ENCODE data around the gene STX1B.
A peak's percentile ranks its signal among the peaks of the same experiment; 100 is the strongest.

Gene STX1B

DNA sequence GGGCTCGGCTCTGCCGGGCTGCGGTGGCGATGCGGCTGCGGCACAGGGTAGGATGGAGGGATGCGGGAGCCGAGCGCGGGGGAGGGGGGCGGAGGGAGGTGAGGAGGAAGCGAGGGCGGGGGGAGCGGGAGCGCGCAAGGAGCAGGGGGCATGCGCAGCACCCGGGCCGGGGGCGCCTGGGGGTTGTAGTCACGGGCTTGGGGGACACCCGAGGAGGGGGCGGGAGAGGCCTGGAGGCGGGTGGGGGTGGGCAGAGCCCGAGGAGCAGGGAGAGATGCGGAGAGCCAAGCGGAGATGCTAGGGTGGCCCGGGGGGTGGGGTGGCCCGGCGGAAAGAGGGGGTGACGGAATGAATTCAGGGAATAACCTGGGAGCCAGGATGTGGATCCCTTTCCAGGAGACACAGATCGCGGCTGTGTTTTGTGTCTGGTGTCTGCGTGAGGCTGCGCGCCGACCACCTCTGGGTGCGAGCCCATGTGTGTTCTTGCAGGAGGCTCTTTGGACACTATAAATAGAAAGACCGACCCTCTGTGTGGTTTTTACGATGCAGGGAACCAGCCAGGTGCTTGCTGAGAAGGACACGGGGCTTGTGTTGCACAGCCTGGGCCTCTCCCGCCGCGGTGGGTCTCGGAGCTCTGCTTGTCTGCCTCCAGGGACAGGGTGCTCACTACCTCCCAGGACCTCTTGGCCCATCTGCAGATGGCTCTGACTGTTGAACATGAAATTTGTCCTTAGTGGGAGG, at the start of gene STX1B:
TSS of gene STX1B (minus strand) at position 54 of the 741 bp plus-strand sequence. CDS start 242 bp downstream, outside the sequence.
- Mint-ChIP-seq H3K4me1 (peaks cover 11 to 19% of the 10 kb centered on the region in 2 donors), H3K27me3 (peaks cover 36 to 68% of the 10 kb centered on the region in 2 donors), H3K27ac (peak within 1 kb of the TSS; percentile 20), H3K36me3 (no peaks in the 10 kb centered on the region), H3K4me3 (peak within 1 kb of the TSS; percentile 27 to 62), H3K9me3 (peaks cover 0 to 1% of the 10 kb centered on the region in 2 donors)
- ATAC-seq (replicated peaks), result peak; percentile 16 to 19
- no peak for DNase-seq

DNA sequence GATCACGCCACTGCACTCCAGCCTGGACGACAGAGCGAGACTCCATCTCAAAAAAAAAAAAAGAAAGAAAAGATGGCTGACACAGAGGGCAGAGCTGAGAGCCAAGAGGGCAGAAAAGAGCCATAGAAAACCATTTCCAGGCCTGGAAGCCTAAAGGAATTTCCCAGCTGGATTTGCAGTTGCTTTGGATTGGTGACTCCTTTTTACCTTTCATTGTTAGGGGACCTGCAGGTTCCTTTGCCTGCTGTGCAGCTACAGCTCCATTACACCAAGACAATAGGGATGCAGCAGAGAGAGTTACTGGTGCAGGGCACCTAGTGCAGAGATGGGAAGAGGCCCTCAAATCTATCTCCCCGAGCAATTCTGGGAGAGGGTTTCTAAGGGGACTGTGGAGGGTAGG, 45.2 kb upstream of the STX1B start:
- ATAC-seq (replicated peaks) (no peak), DNase-seq (no peak)
- no peak overlapping the region for H3K27ac Mint-ChIP-seq
- no peaks in the 10 kb centered on the region for H3K27me3 Mint-ChIP-seq
- H3K4me1 Mint-ChIP-seq, result peaks cover 0 to 1% of the 10 kb centered on the region in 2 donors
- H3K4me3 Mint-ChIP-seq, result no peak overlapping the region
- H3K9me3 Mint-ChIP-seq, result no peaks in the 10 kb centered on the region
- H3K36me3 Mint-ChIP-seq, result peaks cover 11 to 26% of the 10 kb centered on the region in 2 donors

DNA sequence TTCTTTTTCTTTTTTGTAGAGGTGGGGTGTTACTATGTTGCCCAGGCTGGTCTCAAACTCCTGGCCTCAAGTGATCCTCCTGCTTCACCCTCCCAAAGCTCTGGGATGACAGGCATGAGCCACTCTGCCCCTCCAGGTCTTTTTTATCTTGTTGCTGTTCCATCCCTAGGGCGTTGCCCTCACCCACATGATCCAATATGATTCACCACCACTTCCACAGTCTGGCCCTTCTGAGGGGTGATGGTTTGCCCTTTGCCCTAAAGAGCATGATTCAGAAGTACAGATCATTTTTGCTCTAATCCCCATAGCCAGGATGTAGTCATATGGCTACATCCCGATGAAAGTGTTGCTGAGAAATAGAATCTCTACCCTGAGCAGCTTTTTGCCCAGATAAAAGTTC, 41.7 kb upstream of the STX1B start:
- Mint-ChIP-seq H3K9me3 (no peaks in the 10 kb centered on the region), H3K4me3 (no peak overlapping the region), H3K27me3 (no peaks in the 10 kb centered on the region), H3K36me3 (peaks cover 4 to 13% of the 10 kb centered on the region in 2 donors), H3K27ac (no peak overlapping the region), H3K4me1 (peaks cover 0 to 4% of the 10 kb centered on the region in 2 donors)
- no peak for DNase-seq
- peak; percentile 36 to 42 for ATAC-seq (replicated peaks)

DNA sequence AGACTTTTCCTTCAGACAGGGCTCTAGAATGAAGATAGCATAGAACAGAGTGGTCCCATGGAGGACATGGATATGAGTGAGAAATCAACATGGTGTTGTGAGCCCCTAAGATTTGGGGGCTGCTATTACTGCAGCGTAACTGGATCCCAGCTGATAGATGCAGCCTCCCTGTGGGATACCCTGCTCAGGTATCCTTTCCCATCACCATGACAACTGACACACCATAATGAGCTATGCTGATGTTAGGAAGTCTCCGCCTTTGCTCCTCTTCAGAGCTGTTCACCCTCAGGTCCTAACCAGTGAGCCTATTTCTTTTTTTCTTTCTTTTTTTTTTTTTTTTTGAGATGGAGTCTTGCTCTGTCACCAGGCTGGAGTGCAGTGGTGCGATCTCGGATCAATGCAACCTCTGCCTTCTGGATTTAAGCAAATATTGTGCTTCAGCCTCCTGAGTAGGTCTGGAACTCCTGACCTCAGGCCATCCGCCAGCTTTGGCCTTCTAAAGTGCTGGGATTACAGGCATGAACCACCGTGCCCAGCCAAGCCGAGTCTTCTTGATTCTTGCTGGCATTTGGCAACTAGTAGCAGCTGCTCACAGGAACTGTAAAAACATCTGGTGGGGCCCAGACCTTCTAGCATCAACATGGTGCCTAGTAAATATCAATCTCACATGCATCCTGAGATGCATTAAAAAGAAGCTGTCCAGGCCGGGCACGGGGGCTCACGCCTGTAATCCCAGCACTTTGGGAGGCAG, 40.0 kb upstream of the STX1B start:
- no peak for ATAC-seq (replicated peaks)
- peaks cover 0 to 4% of the 10 kb centered on the region in 2 donors for H3K4me1 Mint-ChIP-seq
- no peaks in the 10 kb centered on the region for H3K27me3 Mint-ChIP-seq
- H3K4me3 Mint-ChIP-seq, result no peak overlapping the region
- H3K27ac Mint-ChIP-seq, result no peak overlapping the region
- no peaks in the 10 kb centered on the region for H3K9me3 Mint-ChIP-seq
- DNase-seq, result no peak
- no peaks in the 10 kb centered on the region for H3K36me3 Mint-ChIP-seq

DNA sequence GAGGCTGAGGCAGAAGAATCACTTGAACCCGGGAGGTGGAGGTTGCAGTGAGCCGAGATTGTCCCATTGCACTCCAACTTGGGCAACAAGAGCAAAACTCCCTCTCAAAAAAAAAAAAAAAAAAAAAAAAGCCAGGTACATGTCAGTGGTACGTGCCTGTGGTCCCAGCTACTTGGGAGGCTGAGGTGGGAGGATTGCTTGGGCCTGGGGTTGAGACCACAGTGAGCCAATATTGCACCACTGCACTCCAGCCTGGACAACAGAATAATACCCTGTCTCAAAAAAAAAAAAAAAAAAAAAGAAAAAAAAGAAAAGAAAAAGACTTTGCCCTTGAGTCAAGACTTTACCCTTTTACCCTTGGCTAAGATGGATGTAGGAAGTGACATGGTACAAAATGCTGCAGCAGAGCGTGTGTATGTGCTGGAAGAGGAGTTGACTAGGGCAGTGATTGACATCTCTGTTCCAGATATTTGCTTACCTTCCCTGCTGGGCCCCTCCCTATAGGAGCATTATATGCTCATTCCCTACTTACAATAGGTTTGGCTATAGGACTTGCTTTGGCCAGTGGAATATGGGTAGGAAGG, 33.6 kb upstream of the STX1B start:
- ATAC-seq (replicated peaks), result no peak
- Mint-ChIP-seq H3K4me3 (no peak overlapping the region), H3K9me3 (no peaks in the 10 kb centered on the region), H3K36me3 (peaks cover 16 to 27% of the 10 kb centered on the region in 2 donors), H3K4me1 (peaks cover 0 to 2% of the 10 kb centered on the region in 2 donors), H3K27me3 (no peaks in the 10 kb centered on the region), H3K27ac (no peak overlapping the region)
- no peak for DNase-seq

DNA sequence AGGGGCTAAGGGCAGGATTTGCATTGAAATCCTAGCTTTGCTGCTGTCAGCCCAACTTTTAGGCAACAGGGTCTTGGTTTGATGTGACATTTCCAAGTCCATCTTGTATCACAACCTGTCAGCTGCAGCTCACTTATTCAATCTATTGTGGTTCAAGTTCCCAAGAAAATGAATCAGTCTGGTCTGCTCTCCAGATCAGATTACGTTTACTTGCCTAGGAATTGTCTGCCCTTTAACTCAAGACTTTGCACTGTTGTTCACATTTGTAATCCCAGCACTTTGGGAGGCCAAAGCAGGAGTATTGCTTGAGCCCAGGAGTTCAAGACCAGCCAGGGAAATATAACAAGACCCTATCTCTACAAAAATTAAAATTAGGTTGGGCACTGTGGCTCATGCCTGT, 32.9 kb upstream of the STX1B start:
- ATAC-seq (replicated peaks) (no peak), DNase-seq (no peak)
- Mint-ChIP-seq H3K27me3 (no peaks in the 10 kb centered on the region), H3K4me3 (no peak overlapping the region), H3K36me3 (peaks cover 21 to 33% of the 10 kb centered on the region in 2 donors), H3K4me1 (peaks cover 0 to 2% of the 10 kb centered on the region in 2 donors), H3K9me3 (no peaks in the 10 kb centered on the region), H3K27ac (no peak overlapping the region)

DNA sequence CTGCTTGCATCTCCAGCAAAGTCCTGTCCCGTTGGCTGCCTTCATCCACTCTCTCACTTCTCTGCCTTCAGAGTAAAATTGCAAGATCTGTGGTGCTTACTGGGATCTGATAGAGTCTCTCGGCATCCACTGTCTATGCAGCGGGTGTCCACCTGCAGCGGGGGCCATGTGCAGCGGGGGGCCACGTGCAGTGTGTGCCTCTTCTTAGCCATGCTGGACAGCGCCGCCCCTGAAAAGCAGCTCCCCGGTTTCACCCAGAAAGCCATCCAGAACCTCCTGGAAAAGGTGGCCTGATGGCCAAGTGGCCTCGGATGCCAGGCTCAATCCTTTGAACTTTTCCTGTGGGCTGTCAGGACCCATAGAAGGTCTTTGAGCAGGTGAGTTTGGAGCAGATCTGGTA, 32.4 kb upstream of the STX1B start:
- H3K9me3 Mint-ChIP-seq, result no peaks in the 10 kb centered on the region
- DNase-seq, result no peak
- peaks cover 26 to 34% of the 10 kb centered on the region in 2 donors for H3K36me3 Mint-ChIP-seq
- no peak for ATAC-seq (replicated peaks)
- H3K27me3 Mint-ChIP-seq, result no peaks in the 10 kb centered on the region
- H3K4me3 Mint-ChIP-seq, result no peak overlapping the region
- H3K27ac Mint-ChIP-seq, result peak overlapping the region; percentile 37
- peaks cover 0 to 2% of the 10 kb centered on the region in 2 donors for H3K4me1 Mint-ChIP-seq

DNA sequence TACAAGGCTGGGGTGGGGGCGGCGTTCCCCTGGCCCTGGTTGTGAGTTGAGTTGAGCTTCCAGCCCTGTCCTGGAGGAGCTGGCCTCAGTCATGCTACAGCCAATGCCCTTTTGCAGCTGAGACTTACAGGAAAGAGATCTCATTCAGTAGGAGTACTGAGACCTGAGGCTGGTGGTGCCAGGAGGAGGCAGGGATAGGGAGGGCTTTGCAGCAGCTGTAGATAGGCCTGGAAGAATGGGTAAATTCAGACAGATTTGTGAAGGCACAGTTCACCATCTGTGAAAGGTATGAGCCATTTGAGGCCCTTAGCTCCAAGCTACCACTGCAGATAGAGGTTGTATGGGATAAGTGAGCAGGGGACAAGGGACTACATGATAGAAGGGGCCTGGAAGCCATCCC, 28.6 kb upstream of the STX1B start:
- Mint-ChIP-seq H3K4me3 (no peak overlapping the region), H3K9me3 (no peaks in the 10 kb centered on the region), H3K27ac (peak overlapping the region; percentile 85), H3K27me3 (no peaks in the 10 kb centered on the region), H3K36me3 (peaks cover 43 to 53% of the 10 kb centered on the region in 2 donors), H3K4me1 (peaks cover 9 to 19% of the 10 kb centered on the region in 2 donors)
- DNase-seq (no peak), ATAC-seq (replicated peaks) (no peak)

DNA sequence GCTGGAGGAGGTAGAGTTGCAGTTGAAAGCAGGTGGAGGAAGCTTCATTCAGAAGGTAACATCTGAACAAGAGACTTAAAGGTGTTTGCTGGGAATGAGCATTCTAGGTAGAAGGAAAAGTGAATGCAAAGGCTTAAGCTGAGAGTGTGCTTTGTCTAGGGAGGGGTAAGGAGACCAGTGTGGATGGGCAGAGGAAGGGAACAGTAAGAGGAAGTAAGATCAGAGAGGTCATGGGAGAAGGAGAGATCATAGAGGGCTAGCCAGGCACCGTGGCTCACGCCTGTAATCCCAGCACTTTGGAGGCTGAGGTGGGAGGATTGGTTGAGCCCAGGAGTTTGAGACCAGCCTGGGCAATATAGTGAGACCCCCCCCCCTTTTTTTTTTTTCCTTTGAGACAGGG, 26.3 kb upstream of the STX1B start:
- Mint-ChIP-seq H3K4me3 (peak overlapping the region in 1 of 2 donors; percentile 12), H3K4me1 (peaks cover 15 to 31% of the 10 kb centered on the region in 2 donors), H3K27ac (no peak overlapping the region), H3K36me3 (peaks cover 47 to 51% of the 10 kb centered on the region in 2 donors), H3K27me3 (no peaks in the 10 kb centered on the region), H3K9me3 (no peaks in the 10 kb centered on the region)
- no peak for ATAC-seq (replicated peaks)
- DNase-seq, result no peak

DNA sequence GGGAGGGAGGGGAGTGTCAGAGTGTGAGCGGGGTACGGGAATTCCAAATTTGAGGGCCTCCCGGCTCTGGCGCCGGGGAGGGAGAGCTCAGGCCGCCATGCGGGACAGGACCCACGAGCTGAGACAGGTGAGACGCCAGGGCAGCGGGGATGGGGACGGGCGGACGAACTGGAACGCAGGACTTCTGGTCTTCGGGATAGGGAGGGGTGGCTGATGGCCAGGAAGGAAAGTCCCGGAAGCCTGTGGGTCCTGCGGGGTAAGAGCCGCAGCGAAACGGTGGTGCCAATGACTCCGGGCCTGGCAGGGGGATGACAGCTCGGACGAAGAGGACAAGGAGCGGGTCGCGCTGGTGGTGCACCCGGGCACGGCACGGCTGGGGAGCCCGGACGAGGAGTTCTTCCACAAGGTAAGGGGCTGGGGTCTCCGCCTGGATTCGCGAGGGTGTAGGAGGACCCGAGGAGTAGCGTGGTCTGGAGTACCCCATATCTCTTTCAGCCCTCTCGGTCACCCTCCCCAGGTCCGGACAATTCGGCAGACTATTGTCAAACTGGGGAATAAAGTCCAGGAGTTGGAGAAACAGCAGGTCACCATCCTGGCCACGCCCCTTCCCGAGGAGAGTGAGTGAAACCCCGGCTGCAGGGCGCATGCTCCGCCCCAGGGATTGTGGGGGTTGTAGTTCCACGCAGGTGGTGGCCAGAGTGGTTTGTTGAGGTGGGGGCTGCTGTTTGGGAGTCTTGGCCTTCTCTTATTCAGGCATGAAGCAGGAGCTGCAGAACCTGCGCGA, 23.5 kb upstream of the STX1B start:
- Mint-ChIP-seq H3K9me3 (no peaks in the 10 kb centered on the region), H3K36me3 (peaks cover 34 to 37% of the 10 kb centered on the region in 2 donors), H3K27me3 (no peaks in the 10 kb centered on the region), H3K27ac (peak overlapping the region; percentile 91), H3K4me3 (peak overlapping the region; percentile 87 to 100), H3K4me1 (peaks cover 17 to 42% of the 10 kb centered on the region in 2 donors)
- peak; percentile 78 for DNase-seq
- peak; percentile 41 to 50 for ATAC-seq (replicated peaks)

DNA sequence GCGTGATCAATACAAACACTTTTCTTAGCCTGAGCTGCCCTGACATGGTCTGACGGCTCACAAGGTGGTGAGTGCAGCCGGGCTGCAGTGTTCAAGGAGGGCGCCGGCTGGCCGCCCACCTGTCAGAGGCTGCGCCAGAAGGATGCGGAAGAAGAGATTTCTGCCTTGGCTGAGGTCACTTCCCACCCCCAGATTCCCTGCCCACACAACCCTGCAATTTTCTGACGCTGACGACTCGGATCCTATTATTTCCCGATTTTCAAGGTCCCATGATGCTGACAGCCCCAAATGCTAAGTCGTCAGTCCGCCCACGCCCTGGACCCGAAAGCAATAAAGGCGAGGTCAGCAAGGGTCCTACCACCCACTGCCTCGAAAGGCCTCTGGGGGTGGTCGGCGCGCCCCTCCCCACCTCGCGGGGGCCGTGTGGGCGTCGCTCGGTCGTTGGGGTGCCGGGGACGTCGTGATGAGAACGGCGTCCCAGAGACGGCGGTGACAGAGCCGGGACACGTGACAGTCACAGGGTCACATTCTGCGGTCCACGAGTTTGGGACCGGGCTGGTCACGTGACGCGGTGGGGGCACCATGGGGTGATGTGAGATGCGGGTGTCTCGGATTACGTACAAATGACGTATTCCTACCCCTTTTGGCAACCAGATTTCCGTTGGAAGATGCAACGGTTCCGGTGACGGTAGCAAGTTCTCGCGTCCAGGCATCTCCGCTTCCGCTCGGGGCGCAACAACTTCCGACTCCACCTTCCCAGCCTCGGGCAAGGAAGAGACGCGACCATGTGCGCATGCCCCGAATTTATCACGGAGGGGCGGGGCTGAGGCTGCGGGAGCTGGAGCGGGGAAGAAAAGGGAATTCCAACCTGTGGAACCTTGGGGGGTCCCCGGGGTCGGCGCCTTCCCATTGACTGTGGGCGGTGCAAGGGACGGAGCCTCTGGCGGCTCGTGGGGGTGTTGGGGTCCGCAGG, 22.6 kb upstream of the STX1B start, which contains the start of gene STX4:
TSS of gene STX4 (plus strand) at position 823 of the 973 bp plus-strand sequence. CDS start 248 bp downstream, outside the sequence.
- H3K27ac Mint-ChIP-seq, result peak within 1 kb of the TSS; percentile 91
- H3K36me3 Mint-ChIP-seq, result peaks cover 26 to 33% of the 10 kb centered on the region in 2 donors
- DNase-seq, result peak; percentile 96
- H3K4me3 Mint-ChIP-seq, result peak within 1 kb of the TSS; percentile 87 to 100
- H3K4me1 Mint-ChIP-seq, result peaks cover 17 to 42% of the 10 kb centered on the region in 2 donors
- H3K27me3 Mint-ChIP-seq, result no peaks in the 10 kb centered on the region
- peak; percentile 78 to 83 for ATAC-seq (replicated peaks)
- no peaks in the 10 kb centered on the region for H3K9me3 Mint-ChIP-seq

DNA sequence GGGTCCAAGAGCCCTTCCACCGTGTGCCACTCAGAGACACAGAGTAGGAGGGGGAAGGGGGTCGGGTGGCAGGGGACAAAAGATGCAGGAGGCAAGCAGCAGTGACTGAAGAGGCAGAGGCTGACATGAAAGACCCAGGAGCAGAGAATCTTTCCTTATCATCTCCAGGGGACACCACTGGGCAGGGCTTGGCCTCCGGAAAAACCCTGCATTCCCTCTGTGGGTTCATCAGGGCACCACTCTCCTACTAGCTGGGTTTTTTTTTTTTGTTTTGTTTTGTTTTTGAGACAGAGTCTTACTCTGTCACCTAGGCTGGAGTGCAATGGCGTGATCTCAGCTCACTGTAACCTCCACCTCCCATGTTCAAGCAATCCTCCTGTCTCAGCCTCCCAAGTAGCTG, 20.8 kb upstream of the STX1B start:
- peak overlapping the region in 1 of 2 donors; percentile 87 for H3K4me3 Mint-ChIP-seq
- DNase-seq, result no peak
- H3K27me3 Mint-ChIP-seq, result no peaks in the 10 kb centered on the region
- no peak for ATAC-seq (replicated peaks)
- no peaks in the 10 kb centered on the region for H3K9me3 Mint-ChIP-seq
- H3K4me1 Mint-ChIP-seq, result peaks cover 13 to 35% of the 10 kb centered on the region in 2 donors
- H3K27ac Mint-ChIP-seq, result peak overlapping the region; percentile 91
- H3K36me3 Mint-ChIP-seq, result peaks cover 19 to 22% of the 10 kb centered on the region in 2 donors

DNA sequence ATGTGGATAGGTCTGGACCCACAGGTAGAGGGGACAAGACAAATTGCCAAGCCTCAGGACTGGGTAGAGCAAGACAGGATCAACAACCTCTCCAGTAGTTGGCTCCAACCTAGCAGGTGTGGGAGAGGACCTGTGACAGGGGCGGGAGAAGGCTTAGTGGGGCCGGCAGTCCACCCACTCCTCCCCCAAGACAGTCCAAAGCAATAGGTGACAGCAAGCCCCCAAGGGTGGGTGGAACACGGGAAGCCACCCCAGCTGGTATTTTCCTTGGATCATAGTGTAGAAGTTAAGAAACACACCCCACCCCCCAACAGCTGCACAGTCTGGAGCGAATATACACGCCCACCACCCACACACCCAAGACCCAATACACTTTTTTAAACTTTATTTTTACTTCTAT, 18.8 kb upstream of the STX1B start:
- H3K36me3 Mint-ChIP-seq, result peaks cover 10 to 12% of the 10 kb centered on the region in 2 donors
- DNase-seq (no peak), ATAC-seq (replicated peaks) (no peak)
- no peaks in the 10 kb centered on the region for H3K9me3 Mint-ChIP-seq
- peaks cover 10 to 25% of the 10 kb centered on the region in 2 donors for H3K4me1 Mint-ChIP-seq
- no peaks in the 10 kb centered on the region for H3K27me3 Mint-ChIP-seq
- no peak overlapping the region for H3K27ac Mint-ChIP-seq
- H3K4me3 Mint-ChIP-seq, result no peak overlapping the region

Data from stimulated activated naive B cell treated with anti-CD40 and anti-IgM and Interleukin-4, amounts not matched to agents 10 μg/mL and 1 μg/mL and 100 μg/mL, for 72 hours (primary cell).